Left ventricle myocardium inferior (tissue), 1 donor: ENCODE data around the gene DDX10. TPM values are rescaled to one million over a fixed set of nuclear protein-coding genes. Genes with fewer than 3 reads are reported as not detected.

ENCODE experiments used
- DNase-seq: peaks from one replicate; pipeline ENCODE4 v3.0.0-alpha.2; 2020
- H3K27ac ChIP-seq: fragments of 200-600 bp; replicated peaks from 2 replicates; pipeline ENCODE4 v1.8.0; 2021
- H3K27me3 ChIP-seq: fragments of 200-600 bp; 2 replicates; pipeline ENCODE4 v1.8.0; 2021; ENCODE audit warnings: low read depth
- H3K36me3 ChIP-seq: fragments of 200-600 bp; 2 replicates; pipeline ENCODE4 v1.8.0; 2021
- H3K4me1 ChIP-seq: fragments of 200-600 bp; 2 replicates; pipeline ENCODE4 v1.8.0; 2021
- H3K4me3 ChIP-seq: fragments of 200-600 bp; 2 replicates; pipeline ENCODE4 v1.8.0; 2021; ENCODE audit warnings: mild to moderate bottlenecking, moderate library complexity
- H3K9me3 ChIP-seq: fragments of 200-600 bp; replicated peaks from 2 replicates; pipeline ENCODE4 v1.8.0; 2021
- CTCF ChIP-seq: fragments of 200-600 bp; IDR thresholded peaks from 2 replicates; pipeline ENCODE4 v1.8.0; 2021; ENCODE audit warnings: antibody characterized with exemption, mild to moderate bottlenecking, borderline replicate concordance
- intact Hi-C: fragments of 100-400 bp; cut with micrococcal nuclease; formaldehyde crosslinking; loops from one replicate; pipeline ENCODE4 v1.11.0; 2022
- total RNA-seq: library from RNA; stranded (reverse); fragmentation: NEBNext Ultra II Directional; extraction: Animal tissue kit (Norgen Biotek cat#: 25700); gene quantifications from one replicate; pipeline ENCODE4 v1.2.1, GENCODE V29; 2021
- donor health status: DM: no; HTN: yes; CAD: no; lungs with severe emphysema.

Gene DDX10
- total RNA-seq, 1 donor from 2014 or later: 11.7 TPM

- intact Hi-C loops: no loop called here
- TF ChIP-seq CTCF: no peak
Measured at GRCh38 chr11:108886005-108886659, 221.3 kb downstream of the DDX10 start.

DNA sequence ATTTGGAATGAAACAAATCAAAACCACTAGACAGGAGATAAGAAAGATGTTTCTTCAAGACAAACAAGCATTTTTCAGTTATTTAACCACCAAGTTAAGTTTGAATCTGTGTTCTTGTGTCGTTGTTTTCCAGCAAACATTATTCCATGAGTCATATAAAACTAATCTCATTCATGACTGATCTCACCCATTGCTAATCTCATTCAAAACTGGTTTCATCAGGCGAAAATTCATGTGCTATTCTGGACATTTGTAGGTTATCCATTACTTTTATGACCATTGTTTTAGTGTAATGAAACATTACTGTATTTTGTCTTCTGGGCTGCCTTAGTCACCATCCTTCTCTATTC is 221.8 kb downstream of the DDX10 start:
- Histone ChIP-seq H3K4me1 (peaks cover 5% of the 10 kb centered on the region), H3K36me3 (no peaks in the 10 kb centered on the region), H3K27me3 (no peaks in the 10 kb centered on the region), H3K4me3 (no peak overlapping the region), H3K27ac (no peak overlapping the region), H3K9me3 (no peaks in the 10 kb centered on the region)
- TF ChIP-seq CTCF: no peak
- intact Hi-C loops: no loop called here
- DNase-seq: no peak

More at GRCh38 chr11:108886005-108886659, 221.3 kb downstream of the DDX10 start:
- Histone ChIP-seq H3K4me3 (no peak overlapping the region), H3K36me3 (no peaks in the 10 kb centered on the region), H3K27ac (no peak overlapping the region), H3K4me1 (peaks cover 5% of the 10 kb centered on the region), H3K27me3 (no peaks in the 10 kb centered on the region), H3K9me3 (no peaks in the 10 kb centered on the region)
- DNase-seq: no peak

DNA sequence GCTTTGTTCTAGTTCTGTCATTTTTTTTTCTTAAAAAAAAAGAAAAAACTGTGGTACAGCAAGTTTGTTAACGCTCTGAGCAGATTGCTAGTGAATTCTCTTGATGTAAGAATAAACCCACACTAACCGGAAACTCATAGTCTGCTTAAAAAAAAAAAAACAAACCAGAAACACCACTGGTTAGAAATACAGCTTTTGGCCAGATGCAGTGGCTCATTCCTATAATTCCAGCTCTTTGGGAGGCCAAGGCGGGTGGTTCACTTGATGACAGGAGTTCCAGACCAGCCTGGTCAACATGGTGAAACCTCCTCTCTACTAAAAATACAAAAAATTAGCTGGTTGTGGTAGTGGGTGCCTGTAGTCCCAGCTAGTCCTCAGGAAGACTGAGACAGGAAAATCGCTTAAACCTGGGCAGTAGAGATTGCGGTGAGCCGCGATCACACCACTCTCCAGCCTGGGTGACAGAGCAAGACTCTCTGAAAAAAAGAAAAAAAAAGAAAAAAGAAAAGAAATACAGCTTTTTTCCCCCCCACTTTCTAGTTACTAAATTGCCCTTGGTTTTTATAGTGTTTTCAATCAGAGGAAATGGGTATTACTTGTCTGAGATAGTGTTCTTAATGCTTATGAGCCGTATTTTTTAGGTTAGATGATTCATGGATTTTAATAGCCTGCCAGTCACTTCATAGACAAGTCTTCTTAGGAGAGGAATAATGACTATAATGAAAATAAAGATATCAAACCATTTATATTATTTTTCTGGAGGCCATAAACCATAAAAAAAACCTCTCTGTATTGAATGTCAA is 222.8 kb downstream of the DDX10 start:
- peaks cover 5% of the 10 kb centered on the region for H3K4me1 ChIP-seq
- H3K9me3 ChIP-seq: no peaks in the 10 kb centered on the region
- H3K27ac ChIP-seq: no peak overlapping the region
- no peaks in the 10 kb centered on the region for H3K36me3 ChIP-seq
- intact Hi-C loops: no loop called here
- no peak for TF ChIP-seq CTCF
- DNase-seq: no peak
- H3K4me3 ChIP-seq: no peak overlapping the region
- H3K27me3 ChIP-seq: no peaks in the 10 kb centered on the region

DNA sequence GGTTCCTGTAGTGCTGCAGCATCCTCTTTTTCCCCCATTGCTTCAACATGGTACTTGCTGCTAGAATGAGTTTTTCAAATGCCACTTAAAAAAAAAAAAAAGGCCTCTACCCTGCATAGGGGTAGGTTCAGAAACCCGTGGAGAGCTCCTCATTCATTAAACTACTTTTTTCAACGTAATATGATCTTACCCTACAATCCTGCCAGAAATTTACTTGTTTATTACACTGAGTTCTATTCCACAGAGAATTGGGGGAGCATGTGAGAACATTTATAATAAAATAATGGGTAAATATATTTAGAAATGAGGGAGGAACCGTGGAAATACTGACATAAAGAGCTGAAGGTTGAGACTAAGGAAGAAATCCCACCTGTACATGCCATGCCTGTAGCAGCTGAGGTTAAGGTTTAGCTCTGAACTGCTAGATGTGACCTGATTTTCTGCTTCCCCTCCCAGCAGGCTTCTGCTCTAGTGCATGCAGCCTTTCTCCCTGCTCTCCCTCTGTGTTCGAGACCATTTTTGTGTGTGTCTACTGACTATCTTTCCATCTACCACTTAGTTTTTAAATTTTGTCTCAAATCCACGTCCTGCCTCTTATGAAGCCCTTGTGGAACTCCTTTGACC is 225.7 kb downstream of the DDX10 start:
- H3K27ac ChIP-seq: no peak overlapping the region
- no peak for DNase-seq
- TF ChIP-seq CTCF: no peak
- H3K4me1 ChIP-seq: peaks cover 5% of the 10 kb centered on the region
- no peak overlapping the region for H3K4me3 ChIP-seq
- H3K36me3 ChIP-seq: no peaks in the 10 kb centered on the region
- no peaks in the 10 kb centered on the region for H3K27me3 ChIP-seq
- intact Hi-C loops: no loop called here
- no peaks in the 10 kb centered on the region for H3K9me3 ChIP-seq

- no peak overlapping the region for H3K4me3 ChIP-seq
- no peak for TF ChIP-seq CTCF
- peaks cover 5% of the 10 kb centered on the region for H3K4me1 ChIP-seq
- intact Hi-C loops: no loop called here
- H3K36me3 ChIP-seq: no peaks in the 10 kb centered on the region
- no peak for DNase-seq
- H3K9me3 ChIP-seq: no peaks in the 10 kb centered on the region
- no peaks in the 10 kb centered on the region for H3K27me3 ChIP-seq
- no peak overlapping the region for H3K27ac ChIP-seq
Measured at GRCh38 chr11:108891143-108891542, 226.3 kb downstream of the DDX10 start.
